ENCODE data around the gene CDK5R2. TPM values are rescaled to one million over a fixed set of nuclear protein-coding genes. Genes with fewer than 3 reads are reported as not detected.

Gene CDK5R2
- total RNA-seq, 8 experiments from 2014 or later = 0.13 to 4.6 (median 1.5) TPM

- in situ Hi-C loops (cut with MboI; ENCODE audit: low pct_unique_long_range_greater_than_20kb in 2 of 9, low sequenced_read_pairs in 9 of 9, unreplicated experiment in 9 of 9) = no loop called here
Observed at GRCh38 chr2:218970894-218971293, 11.4 kb downstream of the CDK5R2 start.

GRCh38 chr2:218975060-218975777, 15.8 kb downstream of the CDK5R2 start:
- no peak for ATAC-seq (replicated peaks in 6 of 8)
- no peak overlapping the region for H3K4me3 ChIP-seq
- in situ Hi-C loops (cut with MboI; ENCODE audit: low pct_unique_long_range_greater_than_20kb in 2 of 9, low sequenced_read_pairs in 9 of 9, unreplicated experiment in 9 of 9) = no loop called here
- no peak overlapping the region for H3K27ac ChIP-seq
- no peaks in the 10 kb centered on the region for H3K4me1 ChIP-seq (replicated peaks in 1 of 2)
- WGBS, 10 experiments = 0 to 67% (median 21%) methylated on average over 1 to 3 of the region's 4 CpGs; no CpG with 5 or more reads in 3 of the 10 experiments

More at GRCh38 chr2:218970894-218971293, 11.4 kb downstream of the CDK5R2 start:
- Histone ChIP-seq H3K4me3 (no peak overlapping the region), H3K27ac (no peak overlapping the region), H3K4me1 (replicated peaks in 1 of 2) (no peaks in the 10 kb centered on the region)
- no peak for ATAC-seq (replicated peaks in 6 of 8)
- 0 to 50% (median 40%) methylated on average over 1 of the region's 1 CpG; no CpG with 5 or more reads in 7 of the 10 experiments for WGBS, 10 experiments

- ATAC-seq (replicated peaks in 6 of 8) = peak; percentile 80 to 96 (median 89)
- WGBS, 10 experiments = 0 to 50% (median 2%) methylated on average over 1 to 21 of the region's 39 CpGs; no CpG with 5 or more reads in 2 of the 10 experiments
- in situ Hi-C loops (cut with MboI; ENCODE audit: low pct_unique_long_range_greater_than_20kb in 2 of 9, low sequenced_read_pairs in 9 of 9, unreplicated experiment in 9 of 9) = no loop called here
- Histone ChIP-seq H3K4me1 (replicated peaks in 1 of 2) (peaks cover 0 to 8% of the 10 kb centered on the region in 2 donors), H3K27ac (no peak overlapping the region), H3K4me3 (peak overlapping the region in 4 of 5 donors; percentile 5 to 24 (median 9))
Observed at GRCh38 chr2:218979846-218980734, 20.6 kb downstream of the CDK5R2 start.

GRCh38 chr2:218980735-218981389, 21.4 kb downstream of the CDK5R2 start:
- in situ Hi-C loops (cut with MboI; ENCODE audit: low pct_unique_long_range_greater_than_20kb in 2 of 9, low sequenced_read_pairs in 9 of 9, unreplicated experiment in 9 of 9) = no loop called here
- Histone ChIP-seq H3K27ac (no peak overlapping the region), H3K4me1 (replicated peaks in 1 of 2) (peaks cover 0 to 8% of the 10 kb centered on the region in 2 donors), H3K4me3 (no peak overlapping the region)
- 0 to 20% (median 6%) methylated on average over 1 to 10 of the region's 26 CpGs; no CpG with 5 or more reads in 5 of the 10 experiments for WGBS, 10 experiments
- peak in 2 of 8 experiments; percentile 3 to 11 for ATAC-seq (replicated peaks in 6 of 8)

GRCh38 chr2:218981390-218981880, 22.0 kb downstream of the CDK5R2 start:
- H3K4me3 ChIP-seq = peak overlapping the region in 4 of 5 donors; percentile 17 to 27 (median 22)
- H3K27ac ChIP-seq = no peak overlapping the region
- ATAC-seq (replicated peaks in 6 of 8) = peak in 1 of 8 experiments; percentile 1
- in situ Hi-C loops (cut with MboI; ENCODE audit: low pct_unique_long_range_greater_than_20kb in 2 of 9, low sequenced_read_pairs in 9 of 9, unreplicated experiment in 9 of 9) = no loop called here
- WGBS, 10 experiments = 0 to 9% (median 1%) methylated on average over 2 to 15 of the region's 46 CpGs; no CpG with 5 or more reads in 6 of the 10 experiments
- H3K4me1 ChIP-seq (replicated peaks in 1 of 2) = peaks cover 0 to 8% of the 10 kb centered on the region in 2 donors

- WGBS, 10 experiments = 0 to 2% (median 1%) methylated on average over 2 to 29 of the region's 69 CpGs; no CpG with 5 or more reads in 7 of the 10 experiments
Observed at GRCh38 chr2:218981881-218982585, 22.6 kb downstream of the CDK5R2 start.

GRCh38 chr2:218982586-218983262, 23.3 kb downstream of the CDK5R2 start:
- no peak overlapping the region for H3K27ac ChIP-seq
- ATAC-seq (replicated peaks in 6 of 8) = no peak
- in situ Hi-C loops (cut with MboI; ENCODE audit: low pct_unique_long_range_greater_than_20kb in 2 of 9, low sequenced_read_pairs in 9 of 9, unreplicated experiment in 9 of 9) = no loop called here
- 3 to 31% (median 14%) methylated on average over 1 to 14 of the region's 28 CpGs; no CpG with 5 or more reads in 4 of the 10 experiments for WGBS, 10 experiments
- H3K4me3 ChIP-seq = no peak overlapping the region
- peaks cover 0 to 8% of the 10 kb centered on the region in 2 donors for H3K4me1 ChIP-seq (replicated peaks in 1 of 2)

More at GRCh38 chr2:218981881-218982585, 22.6 kb downstream of the CDK5R2 start:
- peak overlapping the region in 4 of 5 donors; percentile 17 to 27 (median 22) for H3K4me3 ChIP-seq
- H3K4me1 ChIP-seq (replicated peaks in 1 of 2) = peaks cover 0 to 8% of the 10 kb centered on the region in 2 donors
- H3K27ac ChIP-seq = no peak overlapping the region
- ATAC-seq (replicated peaks in 6 of 8) = peak; percentile 8 to 73 (median 46)
- in situ Hi-C loops (cut with MboI; ENCODE audit: low pct_unique_long_range_greater_than_20kb in 2 of 9, low sequenced_read_pairs in 9 of 9, unreplicated experiment in 9 of 9) = no loop called here

- H3K27ac ChIP-seq = no peak overlapping the region
- 0 to 33% (median 6%) methylated on average over 1 to 12 of the region's 23 CpGs; no CpG with 5 or more reads in 3 of the 10 experiments for WGBS, 10 experiments
Observed at GRCh38 chr2:218983263-218983933, 23.9 kb downstream of the CDK5R2 start.

GRCh38 chr2:218983934-218984238, 24.4 kb downstream of the CDK5R2 start:
- in situ Hi-C loops (cut with MboI; ENCODE audit: low pct_unique_long_range_greater_than_20kb in 2 of 9, low sequenced_read_pairs in 9 of 9, unreplicated experiment in 9 of 9) = no loop called here
- Histone ChIP-seq H3K4me3 (no peak overlapping the region), H3K4me1 (replicated peaks in 1 of 2) (peaks cover 0 to 8% of the 10 kb centered on the region in 2 donors), H3K27ac (no peak overlapping the region)
- 0 to 20% (median 0%) methylated on average over 1 to 8 of the region's 10 CpGs; no CpG with 5 or more reads in 6 of the 10 experiments for WGBS, 10 experiments
- ATAC-seq (replicated peaks in 6 of 8) = no peak

More at GRCh38 chr2:218983263-218983933, 23.9 kb downstream of the CDK5R2 start:
- in situ Hi-C loops (cut with MboI; ENCODE audit: low pct_unique_long_range_greater_than_20kb in 2 of 9, low sequenced_read_pairs in 9 of 9, unreplicated experiment in 9 of 9) = no loop called here
- ATAC-seq (replicated peaks in 6 of 8) = no peak
- Histone ChIP-seq H3K4me1 (replicated peaks in 1 of 2) (peaks cover 0 to 8% of the 10 kb centered on the region in 2 donors), H3K4me3 (no peak overlapping the region)

- no peak overlapping the region for H3K27ac ChIP-seq
- H3K4me1 ChIP-seq (replicated peaks in 1 of 2) = peaks cover 0 to 8% of the 10 kb centered on the region in 2 donors
- no peak for ATAC-seq (replicated peaks in 6 of 8)
- peak overlapping the region in 2 of 5 donors; percentile 8 to 16 for H3K4me3 ChIP-seq
- in situ Hi-C loops (cut with MboI; ENCODE audit: low pct_unique_long_range_greater_than_20kb in 2 of 9, low sequenced_read_pairs in 9 of 9, unreplicated experiment in 9 of 9) = no loop called here
- 0 to 4% (median 2%) methylated on average over 2 to 13 of the region's 50 CpGs; no CpG with 5 or more reads in 4 of the 10 experiments for WGBS, 10 experiments
Observed at GRCh38 chr2:218984239-218985020, 25.0 kb downstream of the CDK5R2 start.

- Histone ChIP-seq H3K4me1 (replicated peaks in 1 of 2) (peaks cover 0 to 8% of the 10 kb centered on the region in 2 donors), H3K4me3 (peak within 1 kb of the TSS in 2 of 5 donors; percentile 8 to 16), H3K27ac (no peak within 1 kb of the TSS)
- peak in 1 of 8 experiments; percentile 2 for ATAC-seq (replicated peaks in 6 of 8)
- in situ Hi-C loops (cut with MboI; ENCODE audit: low pct_unique_long_range_greater_than_20kb in 2 of 9, low sequenced_read_pairs in 9 of 9, unreplicated experiment in 9 of 9) = no loop called here
- WGBS, 10 experiments = no CpG with 5 or more reads among the region's 32 CpGs
Observed at GRCh38 chr2:218985021-218985324, 25.5 kb downstream of the CDK5R2 start, which contains the start of gene FEV. Gene FEV, minus strand, starts transcription at chr2:218985184. Its CDS starts 109 bp downstream, at chr2:218985075.

Measured in motor neuron (in vitro differentiated cells).